ENCODE data around the gene NFAM1.

GRCh38 chr22:42472671-42473070 is 40.5 kb upstream of the NFAM1 start:
- TF ChIP-seq, protein P1, sequence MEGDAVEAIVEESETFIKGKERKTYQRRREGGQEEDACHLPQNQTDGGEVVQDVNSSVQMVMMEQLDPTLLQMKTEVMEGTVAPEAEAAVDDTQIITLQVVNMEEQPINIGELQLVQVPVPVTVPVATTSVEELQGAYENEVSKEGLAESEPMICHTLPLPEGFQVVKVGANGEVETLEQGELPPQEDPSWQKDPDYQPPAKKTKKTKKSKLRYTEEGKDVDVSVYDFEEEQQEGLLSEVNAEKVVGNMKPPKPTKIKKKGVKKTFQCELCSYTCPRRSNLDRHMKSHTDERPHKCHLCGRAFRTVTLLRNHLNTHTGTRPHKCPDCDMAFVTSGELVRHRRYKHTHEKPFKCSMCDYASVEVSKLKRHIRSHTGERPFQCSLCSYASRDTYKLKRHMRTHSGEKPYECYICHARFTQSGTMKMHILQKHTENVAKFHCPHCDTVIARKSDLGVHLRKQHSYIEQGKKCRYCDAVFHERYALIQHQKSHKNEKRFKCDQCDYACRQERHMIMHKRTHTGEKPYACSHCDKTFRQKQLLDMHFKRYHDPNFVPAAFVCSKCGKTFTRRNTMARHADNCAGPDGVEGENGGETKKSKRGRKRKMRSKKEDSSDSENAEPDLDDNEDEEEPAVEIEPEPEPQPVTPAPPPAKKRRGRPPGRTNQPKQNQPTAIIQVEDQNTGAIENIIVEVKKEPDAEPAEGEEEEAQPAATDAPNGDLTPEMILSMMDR (IDR thresholded peaks at IDR 0.05 in 8 of 11, conservative IDR thresholded peaks at IDR 0.05 in 3 of 11) = no peak
- no peak for TF ChIP-seq POLR2AphosphoS5 (IDR thresholded peaks at IDR 0.05)
- no peak for TF ChIP-seq POLR2A (IDR thresholded peaks at IDR 0.05)
